K562 (cell line): ENCODE measurements around the gene NAT9. TPM values are rescaled to one million over a fixed set of nuclear protein-coding genes. Genes with fewer than 3 reads are reported as not detected.
A peak's percentile ranks its signal among the peaks of the same experiment; 100 is the strongest.

Experiments used
- ATAC-seq: fragments of 200-7000 bp; cut with Tn5 transposase; 3 replicates; pipeline ENCODE4 v1.9.1; 2020; ENCODE audit warnings: moderate library complexity
- BruUV-seq: library from RNA; stranded (reverse); fragments of 400-500 nt; replicated peaks from 2 replicates; lab custom pipeline; 2021; lab: Mats Ljungman, UMichigan
- CTCF ChIA-PET: fragments of 300-600 bp; formaldehyde crosslinking; extraction: SDS; loops from one replicate; lab custom pipeline; 2021; ENCODE audit warnings: low intra/inter-chr PET ratio; lab: Yijun Ruan, JAX
- POLR2A ChIA-PET: fragments of 300-600, 350-650 bp; sonication (Branson Sonifier 250); formaldehyde crosslinking; extraction: SDS; loops from one replicate; lab custom pipeline; 2021; ENCODE audit warnings: antibody characterized with exemption, inconsistent platforms; lab: Yijun Ruan, JAX
- DNase-seq, 4 experiments: peaks; one replicate each; pipeline versions ENCODE4 v3.0.0 to v3.0.0-alpha.2; 2011 to 2018; ENCODE audit warnings: low spot score in 3 of 4, mixed read lengths in 3 of 4; ENCODE audit errors: extremely low read depth in 1 of 4
- FAIRE-seq: peaks from 2 replicates; lab custom pipeline; 2011; peaks lifted over from hg19 to GRCh38; lab: Jason Lieb, UNC
- H2AFZ ChIP-seq: 2 replicates; pipeline ENCODE4 v1.6.0; 2011; ENCODE audit warnings: low read depth, low read length, control low read depth, inconsistent platforms
- H3K27ac ChIP-seq: fragments of 200-600 bp; 3 replicates; pipeline ENCODE4 v1.8.0; 2011; ENCODE audit warnings: low read depth, mild to moderate bottlenecking, control low read depth, inconsistent platforms, low read length, moderate library complexity, mixed read lengths; ENCODE audit errors: extremely low read depth
- H3K27me3 ChIP-seq, 2 experiments: fragments of 300-600 bp in 1 of 2; 2 replicates in 1 of 2; 3 replicates in 1 of 2; pipeline versions ENCODE4 v1.6.0 to v1.8.0; 2011; ENCODE audit warnings: inconsistent platforms in 2 of 2, low read length in 2 of 2, mild to moderate bottlenecking in 1 of 2, mixed read lengths in 1 of 2, moderate library complexity in 1 of 2; ENCODE audit not compliant: control insufficient read depth in 2 of 2, insufficient read depth in 2 of 2
- H3K36me3 ChIP-seq: fragments of 300-600 bp; 3 replicates; pipeline ENCODE4 v1.8.0; 2011; ENCODE audit warnings: mild to moderate bottlenecking, low read length, inconsistent platforms; ENCODE audit not compliant: control insufficient read depth, insufficient read depth
- H3K4me1 ChIP-seq, 2 experiments: fragments of 200-600 bp in 1 of 2; replicated peaks in 1 of 2; 2 replicates in 1 of 2; 3 replicates in 1 of 2; pipeline versions ENCODE4 v1.5.1 to v1.8.0; 2011; ENCODE audit warnings: inconsistent platforms in 2 of 2, low read length in 2 of 2, mild to moderate bottlenecking in 1 of 2, mixed read lengths in 1 of 2, moderate library complexity in 1 of 2; ENCODE audit not compliant: control insufficient read depth in 2 of 2, insufficient read depth in 2 of 2
- H3K4me2 ChIP-seq: 2 replicates; pipeline ENCODE4 v1.6.1; 2011; ENCODE audit warnings: low read length, control low read depth, inconsistent platforms, mixed read lengths; ENCODE audit not compliant: insufficient read depth
- H3K4me3 ChIP-seq: fragments of 200-600 bp; sonication (generic), shearing (Covaris generic); 2 replicates; pipeline ENCODE4 v1.5.1; 2016; ENCODE audit warnings: control low read depth, inconsistent platforms
- H3K79me2 ChIP-seq: fragments of 200-600 bp; 3 replicates; pipeline ENCODE4 v1.8.0; 2011; ENCODE audit warnings: low read length, inconsistent platforms; ENCODE audit not compliant: control insufficient read depth, insufficient read depth
- H3K9ac ChIP-seq, 2 experiments: 2 replicates each; pipeline versions ENCODE4 v1.6.0 to v1.6.1; 2011; ENCODE audit warnings: low read depth in 2 of 2, low read length in 2 of 2, control low read depth in 1 of 2, inconsistent platforms in 1 of 2, mild to moderate bottlenecking in 1 of 2, mixed read lengths in 1 of 2; ENCODE audit not compliant: insufficient read depth in 1 of 2
- H3K9me1 ChIP-seq: one replicate; pipeline ENCODE4 v1.6.0; 2011; ENCODE audit warnings: inconsistent platforms, mild to moderate bottlenecking, low read length, moderate library complexity; ENCODE audit not compliant: control insufficient read depth, insufficient read depth
- H3K9me3 ChIP-seq: replicated peaks from 2 replicates; pipeline ENCODE4 v1.5.1; 2011; ENCODE audit warnings: low read depth, low read length, inconsistent platforms; ENCODE audit not compliant: control insufficient read depth, insufficient read depth
- H4K20me1 ChIP-seq: replicated peaks from 2 replicates; pipeline ENCODE4 v1.6.1; 2011; ENCODE audit warnings: low read length, inconsistent platforms, mixed read lengths; ENCODE audit not compliant: control insufficient read depth, insufficient read depth
- CLOCK ChIP-seq: fragments of 250-450 bp; sonication (Bioruptor Pico); IDR thresholded peaks from 2 replicates; pipeline ENCODE4 v1.4.0; 2020; ENCODE audit warnings: mild to moderate bottlenecking, moderate library complexity, borderline replicate concordance
- WHSC1 ChIP-seq: IDR thresholded peaks from one replicate; pipeline ENCODE4 v1.6.1; 2012; ENCODE audit warnings: low read length, control low read depth, inconsistent platforms
- WGBS: fragments of 100-300 bp; shearing (Covaris generic); methylation state at CpG from one replicate; pipeline ENCODE4 v1.1.6; 2016; ENCODE audit warnings: low coverage, mixed read lengths; ENCODE audit not compliant: insufficient coverage; ENCODE audit errors: missing lambda C conversion rate; 5-methylcytosine and 5-hydroxymethylcytosine counted together
- in situ Hi-C: fragments of 300-500 bp; cut with MboI; formaldehyde crosslinking; loops from 4 replicates; pipeline ENCODE4 v1.15.0; 2018; ENCODE audit warnings: inconsistent platforms, mixed read lengths
- intact Hi-C: fragments of 100-400 bp; cut with micrococcal nuclease; formaldehyde crosslinking; loops from 2 replicates; pipeline ENCODE4 v1.14.2; 2022
- polyA plus RNA-seq, 8 experiments: library from polyadenylated mRNA; depleted of rRNA in 4 of 8; stranded (reverse) in 5 of 8; unstranded in 3 of 8; fragments of >200 nt; fragmentation: Nextera tagmentation in 2 of 8; fragmentation: Illumina TruSeq in 1 of 8; extraction: Ambion mirVana in 2 of 8; extraction: Trizol in 1 of 8; gene quantifications; 2 replicates each; pipeline versions ENCODE4 v1.2.1 to v1.2.3, GENCODE V29; 2011 to 2014; ENCODE audit warnings: inconsistent platforms in 1 of 8, missing spikeins in 1 of 8
- total RNA-seq, 7 experiments: library from RNA; depleted of rRNA in 6 of 7; stranded (reverse); fragments of >200 nt in 6 of 7; fragmentation: Illumina TruSeq in 2 of 7; extraction: Trizol in 2 of 7; gene quantifications; 2 replicates each; pipeline versions ENCODE4 v1.2.1 to v1.2.3, GENCODE V29; 2011 to 2021; ENCODE audit warnings: low replicate concordance in 1 of 7

NAT9 gene
- total and polyA plus RNA-seq, 9 of the 15 experiments (the other 6 are each of a cell fraction or from before 2014, with no cell fraction given), result 4.2 to 63.6 (median 40.8) TPM

GRCh38 chr17:74750327-74751069 lies 25.6 kb downstream of the NAT9 start:
- ChIA-PET CTCF (no interaction called here), POLR2A (interaction anchor here (0.6 to 3.6 kb wide), 7 partner anchors 10 to 122 kb away, joined by 3 to 22 read pairs (median 3); partner anchors contain the start of gene FDXR)
- FAIRE-seq (no peak), ATAC-seq (no peak), DNase-seq (no peak)
- Histone ChIP-seq H3K36me3 (peaks cover 13% of the 10 kb centered on the region; the same call in 2 of the 3 replicates), H3K9me3 (no peaks in the 10 kb centered on the region), H4K20me1 (peaks cover 14% of the 10 kb centered on the region; the same call in 1 of the 2 replicates), H3K4me3 (peak overlapping the region; percentile 93; the same call in 1 of the 2 replicates), H2AFZ (no peak overlapping the region), H3K27me3 (no peaks in the 10 kb centered on the region), H3K79me2 (peaks cover 61% of the 10 kb centered on the region), H3K9me1 (peaks cover 6% of the 10 kb centered on the region), H3K9ac (peak overlapping the region; percentile 82 to 97; a peak in 2 of 4 replicates), H3K27ac (no peak overlapping the region), H3K4me1 (peaks cover 47 to 70% of the 10 kb centered on the region in 2 experiments), H3K4me2 (peak overlapping the region; percentile 74)
- in situ Hi-C loops (no loop called here), intact Hi-C loops (no loop called here)
- BruUV-seq, result no TSS peak
- TF ChIP-seq CLOCK (CRISPR knock-in tag) (no peak), WHSC1 (peak; percentile 7)
- 76% methylated on average over 11 of the region's 13 CpGs for WGBS
